Psoas muscle (tissue), 8 donors: ENCODE results near the gene SLC7A8. TPM values are rescaled to one million over a fixed set of nuclear protein-coding genes. Genes with fewer than 3 reads are reported as not detected.

Source experiments
- ATAC-seq, 4 donors: fragments of 200-7000 bp; cut with Tn5 transposase; one replicate each; pipeline ENCODE4 v1.9.1; 2020; ENCODE audit warnings: moderate library complexity in 3 of 4, mild to moderate bottlenecking in 2 of 4
- DNase-seq, 2 donors: peaks; one replicate each; pipeline ENCODE4 v3.0.0-alpha.2; 2020
- H3K27ac ChIP-seq: fragments of 200-600 bp; one replicate; pipeline ENCODE4 v1.8.0; 2022
- H3K27me3 ChIP-seq, 3 donors: fragments of 200-600 bp in 1 of 3; one replicate each; pipeline versions ENCODE4 v1.6.1 to v1.8.0; 2013 to 2022; ENCODE audit warnings: low read length in 2 of 3, mild to moderate bottlenecking in 2 of 3, moderate library complexity in 1 of 3; ENCODE audit not compliant: insufficient read depth in 3 of 3
- H3K36me3 ChIP-seq, 2 donors: fragments of 200-600 bp in 1 of 2; one replicate each; pipeline versions ENCODE4 v1.6.1 to v1.8.0; 2013 to 2022; ENCODE audit warnings: low read depth in 1 of 2, mild to moderate bottlenecking in 1 of 2, moderate library complexity in 1 of 2; ENCODE audit not compliant: insufficient read depth in 1 of 2
- H3K4me1 ChIP-seq: fragments of 200-600 bp; one replicate; pipeline ENCODE4 v1.8.0; 2022
- H3K4me3 ChIP-seq: fragments of 200-600 bp; one replicate; pipeline ENCODE4 v1.8.0; 2022; ENCODE audit warnings: mild to moderate bottlenecking
- H3K9me3 ChIP-seq: fragments of 200-600 bp; one replicate; pipeline ENCODE4 v1.8.0; 2022
- WGBS, 3 donors: extraction: QIAGEN DNeasy Blood & Tissue Kit; methylation state at CpG; one replicate each; pipeline versions ENCODE4 v1.1.6 to v1.1.7; 2013; 5-methylcytosine and 5-hydroxymethylcytosine counted together
- intact Hi-C, 2 donors: fragments of 100-400 bp; cut with DNase I; formaldehyde crosslinking; loops; one replicate each; pipeline versions ENCODE4 v1.11.0 to v1.14.2; 2022
- polyA plus RNA-seq, 3 donors: library from polyadenylated mRNA; stranded (reverse); fragments of 200-250 nt; gene quantifications; one replicate each; pipeline ENCODE4 v1.2.3, GENCODE V29; 2013
- total RNA-seq, 4 donors: library from RNA; stranded (reverse); fragmentation: NEBNext Ultra II Directional in 2 of 4; extraction: Animal tissue kit (Norgen Biotek cat#: 25700) in 2 of 4; gene quantifications; one replicate each; pipeline versions ENCODE4 v1.2.1 to v1.2.4, GENCODE V29; 2021 to 2023
- TF ChIP-seq, protein P1 (sequence below): fragments of 200-600 bp; IDR thresholded peaks from one replicate; pipeline ENCODE4 v1.8.0; 2022; ENCODE audit warnings: antibody characterized with exemption
- donor health status: healthy with polysubstance abuse.
- donor health status: DM: no; HTN: no; CAD: no; lungs with moderate emphysema.
- donor health status: Bipolar disorder and iron deficiency.
- donor health status: healthy.
- donor health status: DM: yes; HTN: yes; CAD: no.
- donor health status: DM: no; HTN: no; CAD: no.
- donor health status: DM: no; HTN: no; CAD: no.
- donor health status: DM: yes; HTN: yes; CAD: no.

The SLC7A8 gene
- total and polyA plus RNA-seq, 7 donors, result 7.5 to 72.6 (median 33.2) TPM

DNA sequence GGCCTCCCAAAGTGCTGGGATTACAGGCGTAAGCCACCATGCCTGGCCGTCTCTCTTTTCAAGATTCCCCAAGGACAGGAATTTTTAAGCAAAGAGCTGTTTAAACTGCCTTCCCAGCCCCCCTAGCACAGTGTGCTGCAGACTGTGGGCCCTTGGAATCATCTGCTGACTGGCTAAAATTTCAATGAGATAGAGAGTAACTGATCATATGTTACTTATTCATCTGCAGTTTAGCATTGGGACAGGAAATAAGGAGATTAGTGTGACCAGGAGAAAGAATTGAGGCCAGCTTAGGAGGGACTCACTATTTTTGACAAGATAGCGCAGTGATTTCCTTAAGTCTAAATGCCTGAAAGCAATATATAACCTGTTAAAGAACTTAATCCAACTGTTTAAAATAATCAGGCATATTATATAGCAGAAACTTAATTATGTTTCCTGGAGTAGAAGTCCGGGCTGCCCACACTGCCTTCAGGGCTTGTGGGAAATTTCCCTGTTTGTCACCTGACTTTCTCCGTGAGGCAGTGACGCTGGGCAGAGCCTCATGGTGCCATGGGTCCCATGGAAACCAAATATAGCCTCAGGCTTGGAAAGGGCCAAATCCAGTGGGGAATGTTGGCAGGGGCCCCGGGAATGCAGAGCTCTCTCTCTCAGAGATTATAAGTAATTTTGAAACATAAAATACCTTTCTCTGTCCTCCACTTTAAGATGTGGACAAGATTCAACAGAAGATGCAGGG, 41.6 kb downstream of the SLC7A8 start:
- H3K36me3 ChIP-seq, result peaks cover 0 to 69% of the 10 kb centered on the region in 2 donors
- H3K4me3 ChIP-seq, result no peak overlapping the region
- peak overlapping the region; percentile 51 for H3K27ac ChIP-seq
- intact Hi-C loops, result no loop called here
- 35 to 44% (median 36%) methylated on average over 7 of the region's 7 CpGs for WGBS, 3 donors
- DNase-seq, result peak in 1 of 2 donors; percentile 72
- ATAC-seq, result peak; percentile 32 to 69 (median 64)
- H3K4me1 ChIP-seq, result peaks cover 47% of the 10 kb centered on the region
- TF ChIP-seq, protein P1, sequence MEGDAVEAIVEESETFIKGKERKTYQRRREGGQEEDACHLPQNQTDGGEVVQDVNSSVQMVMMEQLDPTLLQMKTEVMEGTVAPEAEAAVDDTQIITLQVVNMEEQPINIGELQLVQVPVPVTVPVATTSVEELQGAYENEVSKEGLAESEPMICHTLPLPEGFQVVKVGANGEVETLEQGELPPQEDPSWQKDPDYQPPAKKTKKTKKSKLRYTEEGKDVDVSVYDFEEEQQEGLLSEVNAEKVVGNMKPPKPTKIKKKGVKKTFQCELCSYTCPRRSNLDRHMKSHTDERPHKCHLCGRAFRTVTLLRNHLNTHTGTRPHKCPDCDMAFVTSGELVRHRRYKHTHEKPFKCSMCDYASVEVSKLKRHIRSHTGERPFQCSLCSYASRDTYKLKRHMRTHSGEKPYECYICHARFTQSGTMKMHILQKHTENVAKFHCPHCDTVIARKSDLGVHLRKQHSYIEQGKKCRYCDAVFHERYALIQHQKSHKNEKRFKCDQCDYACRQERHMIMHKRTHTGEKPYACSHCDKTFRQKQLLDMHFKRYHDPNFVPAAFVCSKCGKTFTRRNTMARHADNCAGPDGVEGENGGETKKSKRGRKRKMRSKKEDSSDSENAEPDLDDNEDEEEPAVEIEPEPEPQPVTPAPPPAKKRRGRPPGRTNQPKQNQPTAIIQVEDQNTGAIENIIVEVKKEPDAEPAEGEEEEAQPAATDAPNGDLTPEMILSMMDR, result no peak
- no peaks in the 10 kb centered on the region for H3K9me3 ChIP-seq
- no peaks in the 10 kb centered on the region for H3K27me3 ChIP-seq

- ATAC-seq, result no peak
These were observed 43.1 kb downstream of the SLC7A8 start for GRCh38 chr14:23140371-23140770.

DNA sequence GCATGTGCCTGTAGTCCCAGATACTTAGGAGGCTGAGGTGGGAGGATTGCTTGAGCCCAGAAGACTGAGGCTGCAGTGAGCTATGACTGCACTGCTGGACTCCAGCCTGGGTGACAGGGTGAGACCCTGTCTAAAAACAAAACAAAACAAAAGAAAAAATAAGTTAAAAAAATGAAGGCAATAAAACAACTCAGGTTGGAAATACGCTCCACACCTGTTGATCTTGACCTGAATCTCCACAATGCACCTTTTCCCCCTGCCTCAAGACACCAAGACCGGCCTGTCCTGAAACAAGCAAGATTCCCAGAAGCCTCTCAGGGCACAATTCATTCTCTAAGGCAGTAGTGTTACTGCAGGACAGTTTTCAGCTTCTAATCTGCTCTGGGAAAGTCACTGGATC, 43.6 kb downstream of the SLC7A8 start:
- intact Hi-C loops, result no loop called here
- Histone ChIP-seq H3K36me3 (peaks cover 0 to 87% of the 10 kb centered on the region in 2 donors), H3K4me1 (peaks cover 32% of the 10 kb centered on the region), H3K4me3 (no peak overlapping the region), H3K9me3 (no peaks in the 10 kb centered on the region), H3K27me3 (no peaks in the 10 kb centered on the region), H3K27ac (no peak overlapping the region)
- TF ChIP-seq, protein P1, result no peak
- 90 to 94% (median 93%) methylated on average over 2 of the region's 2 CpGs for WGBS, 3 donors
- ATAC-seq (no peak), DNase-seq (no peak)

More at GRCh38 chr14:23140371-23140770, 43.1 kb downstream of the SLC7A8 start:
- Histone ChIP-seq H3K27me3 (no peaks in the 10 kb centered on the region), H3K9me3 (no peaks in the 10 kb centered on the region), H3K27ac (no peak overlapping the region), H3K4me3 (no peak overlapping the region), H3K4me1 (peaks cover 33% of the 10 kb centered on the region), H3K36me3 (peaks cover 0 to 84% of the 10 kb centered on the region in 2 donors)
- DNase-seq, result no peak
- 64 to 82% (median 73%) methylated on average over 6 of the region's 6 CpGs for WGBS, 3 donors
- intact Hi-C loops, result no loop called here
- TF ChIP-seq, protein P1, result no peak

- whole genome bisulfite sequencing, 3 donors, result 81 to 89% (median 85%) methylated on average over 6 of the region's 6 CpGs
- Histone ChIP-seq H3K9me3 (no peaks in the 10 kb centered on the region), H3K4me3 (no peak overlapping the region), H3K27me3 (no peaks in the 10 kb centered on the region), H3K4me1 (peaks cover 13% of the 10 kb centered on the region), H3K27ac (no peak overlapping the region), H3K36me3 (peaks cover 0 to 90% of the 10 kb centered on the region in 2 donors)
- intact Hi-C loops, result no loop called here
- DNase-seq (no peak), ATAC-seq (no peak)
- TF ChIP-seq, protein P1, result no peak
These were observed 45.5 kb downstream of the SLC7A8 start for GRCh38 chr14:23137813-23138535.
